GM23338 (cell line): ENCODE data around the gene GMPPA.

Experiments used
- CREB1 ChIP-seq: fragments of 250-450 bp; sonication (Bioruptor Pico); IDR thresholded peaks from 2 replicates; pipeline ENCODE4 v1.5.0; 2020; ENCODE audit warnings: low read depth, mild to moderate bottlenecking, moderate library complexity
- EZH2 ChIP-seq: fragments of 200-600 bp; sonication (generic); IDR thresholded peaks from one replicate; pipeline ENCODE4 v1.8.0; 2017; ENCODE audit warnings: antibody characterized with exemption, mild to moderate bottlenecking, low read depth; ENCODE audit not compliant: unreplicated experiment
- JUNB ChIP-seq: IDR thresholded peaks from one replicate; pipeline ENCODE4 v1.6.1; 2016; ENCODE audit warnings: antibody characterized with exemption; ENCODE audit not compliant: unreplicated experiment
- POLR2AphosphoS5 ChIP-seq: IDR thresholded peaks from 2 replicates; pipeline ENCODE4 v1.6.1; 2016; ENCODE audit warnings: antibody characterized with exemption, low read depth
- STAT1 ChIP-seq: IDR thresholded peaks from one replicate; pipeline ENCODE4 v1.6.1; 2016; ENCODE audit warnings: antibody characterized with exemption; ENCODE audit not compliant: unreplicated experiment
- ZNF114 ChIP-seq: fragments of 250-450 bp; sonication (Bioruptor Pico); IDR thresholded peaks from 2 replicates; pipeline ENCODE4 v1.5.0; 2020; ENCODE audit warnings: mild to moderate bottlenecking, moderate library complexity
- TF ChIP-seq, protein P1 (sequence below), 2 experiments: fragments of 200-600 bp in 1 of 2; sonication (generic) in 1 of 2; conservative IDR thresholded peaks; 2 replicates each; pipeline versions ENCODE4 v1.5.1 to v1.6.1; 2016 to 2017; ENCODE audit warnings: antibody characterized with exemption in 2 of 2, low read depth in 2 of 2, mild to moderate bottlenecking in 2 of 2, moderate library complexity in 1 of 2
- TF ChIP-seq, protein P2 (sequence below): IDR thresholded peaks from one replicate; pipeline ENCODE4 v1.6.1; 2018; ENCODE audit warnings: antibody characterized with exemption; ENCODE audit not compliant: unreplicated experiment

DNA sequence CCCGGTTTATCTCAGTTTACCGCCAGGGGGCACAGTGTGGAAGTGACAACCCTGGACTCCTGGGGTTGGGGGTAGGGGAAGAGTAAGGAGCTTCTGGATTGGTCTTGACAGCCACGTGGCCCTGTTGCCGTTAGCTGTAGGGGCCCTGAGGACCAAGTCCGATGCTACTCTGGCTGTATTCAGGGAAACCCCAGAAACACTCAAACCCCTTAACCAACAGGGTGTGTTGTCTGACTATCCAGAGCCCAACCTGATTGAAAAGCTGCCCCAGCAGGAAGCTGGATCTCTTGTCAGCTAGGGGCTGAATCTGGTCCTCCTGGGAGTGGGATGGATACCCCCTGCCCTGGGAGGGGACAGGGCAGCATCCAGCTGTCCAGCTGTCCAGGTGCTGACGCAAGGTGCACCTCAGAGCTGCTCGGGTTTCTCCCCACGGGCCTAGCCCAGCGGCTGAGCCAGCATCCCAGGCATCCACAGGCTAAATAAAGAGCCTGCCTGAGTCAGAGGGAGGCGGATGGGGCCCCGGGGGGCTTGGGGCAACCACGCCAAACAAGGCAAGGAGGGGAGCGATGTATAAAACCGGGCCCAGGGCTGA, 3.1 kb upstream of the GMPPA start:
- TF ChIP-seq, protein P1, sequence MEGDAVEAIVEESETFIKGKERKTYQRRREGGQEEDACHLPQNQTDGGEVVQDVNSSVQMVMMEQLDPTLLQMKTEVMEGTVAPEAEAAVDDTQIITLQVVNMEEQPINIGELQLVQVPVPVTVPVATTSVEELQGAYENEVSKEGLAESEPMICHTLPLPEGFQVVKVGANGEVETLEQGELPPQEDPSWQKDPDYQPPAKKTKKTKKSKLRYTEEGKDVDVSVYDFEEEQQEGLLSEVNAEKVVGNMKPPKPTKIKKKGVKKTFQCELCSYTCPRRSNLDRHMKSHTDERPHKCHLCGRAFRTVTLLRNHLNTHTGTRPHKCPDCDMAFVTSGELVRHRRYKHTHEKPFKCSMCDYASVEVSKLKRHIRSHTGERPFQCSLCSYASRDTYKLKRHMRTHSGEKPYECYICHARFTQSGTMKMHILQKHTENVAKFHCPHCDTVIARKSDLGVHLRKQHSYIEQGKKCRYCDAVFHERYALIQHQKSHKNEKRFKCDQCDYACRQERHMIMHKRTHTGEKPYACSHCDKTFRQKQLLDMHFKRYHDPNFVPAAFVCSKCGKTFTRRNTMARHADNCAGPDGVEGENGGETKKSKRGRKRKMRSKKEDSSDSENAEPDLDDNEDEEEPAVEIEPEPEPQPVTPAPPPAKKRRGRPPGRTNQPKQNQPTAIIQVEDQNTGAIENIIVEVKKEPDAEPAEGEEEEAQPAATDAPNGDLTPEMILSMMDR (conservative IDR thresholded peaks at IDR 0.05; ENCODE audit: low read depth in 2 of 2) = peak; percentile 86 to 90
- TF ChIP-seq POLR2AphosphoS5 (no peak), STAT1 (no peak), EZH2 (no peak), CREB1 (CRISPR knock-in tag) (no peak), JUNB (no peak), ZNF114 (CRISPR knock-in tag) (no peak)
- TF ChIP-seq, protein P2, sequence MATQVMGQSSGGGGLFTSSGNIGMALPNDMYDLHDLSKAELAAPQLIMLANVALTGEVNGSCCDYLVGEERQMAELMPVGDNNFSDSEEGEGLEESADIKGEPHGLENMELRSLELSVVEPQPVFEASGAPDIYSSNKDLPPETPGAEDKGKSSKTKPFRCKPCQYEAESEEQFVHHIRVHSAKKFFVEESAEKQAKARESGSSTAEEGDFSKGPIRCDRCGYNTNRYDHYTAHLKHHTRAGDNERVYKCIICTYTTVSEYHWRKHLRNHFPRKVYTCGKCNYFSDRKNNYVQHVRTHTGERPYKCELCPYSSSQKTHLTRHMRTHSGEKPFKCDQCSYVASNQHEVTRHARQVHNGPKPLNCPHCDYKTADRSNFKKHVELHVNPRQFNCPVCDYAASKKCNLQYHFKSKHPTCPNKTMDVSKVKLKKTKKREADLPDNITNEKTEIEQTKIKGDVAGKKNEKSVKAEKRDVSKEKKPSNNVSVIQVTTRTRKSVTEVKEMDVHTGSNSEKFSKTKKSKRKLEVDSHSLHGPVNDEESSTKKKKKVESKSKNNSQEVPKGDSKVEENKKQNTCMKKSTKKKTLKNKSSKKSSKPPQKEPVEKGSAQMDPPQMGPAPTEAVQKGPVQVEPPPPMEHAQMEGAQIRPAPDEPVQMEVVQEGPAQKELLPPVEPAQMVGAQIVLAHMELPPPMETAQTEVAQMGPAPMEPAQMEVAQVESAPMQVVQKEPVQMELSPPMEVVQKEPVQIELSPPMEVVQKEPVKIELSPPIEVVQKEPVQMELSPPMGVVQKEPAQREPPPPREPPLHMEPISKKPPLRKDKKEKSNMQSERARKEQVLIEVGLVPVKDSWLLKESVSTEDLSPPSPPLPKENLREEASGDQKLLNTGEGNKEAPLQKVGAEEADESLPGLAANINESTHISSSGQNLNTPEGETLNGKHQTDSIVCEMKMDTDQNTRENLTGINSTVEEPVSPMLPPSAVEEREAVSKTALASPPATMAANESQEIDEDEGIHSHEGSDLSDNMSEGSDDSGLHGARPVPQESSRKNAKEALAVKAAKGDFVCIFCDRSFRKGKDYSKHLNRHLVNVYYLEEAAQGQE = peak; percentile 43
